CD14-positive monocyte (primary cell): Measurements from ENCODE around the gene LRRC73. TPM values are rescaled to one million over a fixed set of nuclear protein-coding genes. Genes with fewer than 3 reads are reported as not detected.

ENCODE experiments used
- DNase-seq, 3 donors: peaks; one replicate each; pipeline ENCODE4 v3.0.0-alpha.2; 2011 to 2022
- H2AFZ ChIP-seq: 2 replicates; pipeline ENCODE4 v1.6.0; 2012; ENCODE audit warnings: mild to moderate bottlenecking, low read depth, low read length, inconsistent platforms; ENCODE audit not compliant: insufficient read depth, poor library complexity, severe bottlenecking
- H3K27ac ChIP-seq, 2 donors: 1 replicate in 1 of 2; 2 replicates in 1 of 2; pipeline ENCODE4 v1.5.1; 2012 to 2013; ENCODE audit warnings: low read length in 2 of 2, control low read depth in 1 of 2, inconsistent platforms in 1 of 2, low read depth in 1 of 2, mild to moderate bottlenecking in 1 of 2
- H3K27me3 ChIP-seq, 2 donors: one replicate each; pipeline versions ENCODE4 v1.6.0 to v1.6.1; 2011 to 2013; ENCODE audit warnings: low read length in 2 of 2; ENCODE audit not compliant: control insufficient read depth in 2 of 2, insufficient read depth in 2 of 2
- H3K36me3 ChIP-seq, 2 donors: replicated peaks in 1 of 2; 1 replicate in 1 of 2; 2 replicates in 1 of 2; pipeline versions ENCODE4 v1.5.1 to v1.6.1; 2012 to 2013; ENCODE audit warnings: low read length in 2 of 2, control low read depth in 1 of 2, inconsistent platforms in 1 of 2, mild to moderate bottlenecking in 1 of 2; ENCODE audit not compliant: insufficient read depth in 2 of 2, control insufficient read depth in 1 of 2
- H3K4me1 ChIP-seq, 2 donors: 1 replicate in 1 of 2; 2 replicates in 1 of 2; pipeline versions ENCODE4 v1.5.1 to v1.6.1; 2012 to 2013; ENCODE audit warnings: low read length in 2 of 2, control low read depth in 1 of 2, inconsistent platforms in 1 of 2, mild to moderate bottlenecking in 1 of 2, moderate library complexity in 1 of 2; ENCODE audit not compliant: insufficient read depth in 2 of 2, control insufficient read depth in 1 of 2
- H3K4me2 ChIP-seq: replicated peaks from 2 replicates; pipeline ENCODE3; 2012; ENCODE audit warnings: low read length, moderate library complexity, mild to moderate bottlenecking; ENCODE audit not compliant: poor library complexity, severe bottlenecking; ENCODE audit errors: extremely low read depth
- H3K4me3 ChIP-seq, 3 experiments: fragments of 200-600 bp in 1 of 3; sonication (generic) in 1 of 3; replicated peaks in 1 of 3; 1 replicate in 2 of 3; 2 replicates in 1 of 3; pipeline ENCODE4 v1.5.1; 2011 to 2013; ENCODE audit warnings: low read length in 3 of 3, mild to moderate bottlenecking in 3 of 3, control low read depth in 2 of 3, low read depth in 2 of 3, inconsistent platforms in 1 of 3, moderate library complexity in 1 of 3
- H3K79me2 ChIP-seq: 2 replicates; pipeline ENCODE4 v1.6.0; 2012; ENCODE audit warnings: mild to moderate bottlenecking, control low read depth, inconsistent platforms, low read length, moderate library complexity; ENCODE audit not compliant: insufficient read depth
- H3K9ac ChIP-seq: 2 replicates; pipeline ENCODE4 v1.6.0; 2017; ENCODE audit warnings: low read length, mild to moderate bottlenecking; ENCODE audit not compliant: insufficient read depth, poor library complexity, severe bottlenecking
- H3K9me3 ChIP-seq, 2 donors: replicated peaks in 1 of 2; 1 replicate in 1 of 2; 2 replicates in 1 of 2; pipeline versions ENCODE4 v1.5.1 to v1.6.1; 2012 to 2013; ENCODE audit warnings: low read length in 2 of 2, control low read depth in 1 of 2; ENCODE audit not compliant: control insufficient read depth in 1 of 2, insufficient read depth in 1 of 2
- H4K20me1 ChIP-seq: 2 replicates; pipeline ENCODE4 v1.6.0; 2012; ENCODE audit warnings: mild to moderate bottlenecking, low read length, control low read depth, moderate library complexity; ENCODE audit not compliant: insufficient read depth
- H3K27ac Mint-ChIP-seq, 7 donors: one replicate each; pipeline ENCODE4 v1.8.0; 2020; ENCODE audit warnings: mild to moderate bottlenecking in 7 of 7, mixed read lengths in 7 of 7, moderate library complexity in 6 of 7, inconsistent platforms in 2 of 7
- H3K27me3 Mint-ChIP-seq, 3 donors: one replicate each; pipeline ENCODE4 v1.8.0; 2021 to 2022; ENCODE audit warnings: low read depth in 3 of 3, mild to moderate bottlenecking in 3 of 3, mixed read lengths in 3 of 3, moderate library complexity in 3 of 3, inconsistent platforms in 1 of 3
- H3K36me3 Mint-ChIP-seq, 2 donors: one replicate each; pipeline ENCODE4 v1.8.0; 2020; ENCODE audit warnings: mixed read lengths in 2 of 2, inconsistent platforms in 1 of 2, mild to moderate bottlenecking in 1 of 2
- H3K4me1 Mint-ChIP-seq: one replicate; pipeline ENCODE4 v1.8.0; 2020; ENCODE audit warnings: mild to moderate bottlenecking, mixed read lengths
- H3K4me3 Mint-ChIP-seq, 2 donors: one replicate each; pipeline ENCODE4 v1.8.0; 2020; ENCODE audit warnings: mild to moderate bottlenecking in 2 of 2, mixed read lengths in 2 of 2, moderate library complexity in 1 of 2
- H3K9me3 Mint-ChIP-seq, 7 donors: one replicate each; pipeline ENCODE4 v1.8.0; 2020 to 2022; ENCODE audit warnings: mixed read lengths in 7 of 7, mild to moderate bottlenecking in 6 of 7, moderate library complexity in 6 of 7, inconsistent platforms in 2 of 7
- WGBS: methylation state at CpG from one replicate; pipeline ENCODE4 v1.1.5; 2013; ENCODE audit warnings: missing lambda C conversion rate; ENCODE audit not compliant: insufficient coverage; 5-methylcytosine and 5-hydroxymethylcytosine counted together
- intact Hi-C, 2 donors: fragments of 100-400 bp; cut with micrococcal nuclease; formaldehyde crosslinking; loops; one replicate each; pipeline versions ENCODE4 v1.15.0 to v1.15.1; 2023
- polyA plus RNA-seq, 3 donors: library from polyadenylated mRNA; depleted of rRNA in 1 of 3; unstranded in 2 of 3; stranded (reverse) in 1 of 3; fragments of 300-500 nt in 2 of 3; fragments of >200 nt in 1 of 3; fragmentation: Illumina TruSeq in 2 of 3; gene quantifications; 1 replicate in 2 of 3; 2 replicates in 1 of 3; pipeline ENCODE4 v1.2.3, GENCODE V29; 2012 to 2021
- TF ChIP-seq, protein P1 (sequence below): fragments of 200-600 bp; IDR thresholded peaks from one replicate; pipeline ENCODE4 v1.8.0; 2022; ENCODE audit warnings: antibody characterized with exemption, mild to moderate bottlenecking

Gene LRRC73
- polyA plus RNA-seq, 3 donors: not detected

DNA sequence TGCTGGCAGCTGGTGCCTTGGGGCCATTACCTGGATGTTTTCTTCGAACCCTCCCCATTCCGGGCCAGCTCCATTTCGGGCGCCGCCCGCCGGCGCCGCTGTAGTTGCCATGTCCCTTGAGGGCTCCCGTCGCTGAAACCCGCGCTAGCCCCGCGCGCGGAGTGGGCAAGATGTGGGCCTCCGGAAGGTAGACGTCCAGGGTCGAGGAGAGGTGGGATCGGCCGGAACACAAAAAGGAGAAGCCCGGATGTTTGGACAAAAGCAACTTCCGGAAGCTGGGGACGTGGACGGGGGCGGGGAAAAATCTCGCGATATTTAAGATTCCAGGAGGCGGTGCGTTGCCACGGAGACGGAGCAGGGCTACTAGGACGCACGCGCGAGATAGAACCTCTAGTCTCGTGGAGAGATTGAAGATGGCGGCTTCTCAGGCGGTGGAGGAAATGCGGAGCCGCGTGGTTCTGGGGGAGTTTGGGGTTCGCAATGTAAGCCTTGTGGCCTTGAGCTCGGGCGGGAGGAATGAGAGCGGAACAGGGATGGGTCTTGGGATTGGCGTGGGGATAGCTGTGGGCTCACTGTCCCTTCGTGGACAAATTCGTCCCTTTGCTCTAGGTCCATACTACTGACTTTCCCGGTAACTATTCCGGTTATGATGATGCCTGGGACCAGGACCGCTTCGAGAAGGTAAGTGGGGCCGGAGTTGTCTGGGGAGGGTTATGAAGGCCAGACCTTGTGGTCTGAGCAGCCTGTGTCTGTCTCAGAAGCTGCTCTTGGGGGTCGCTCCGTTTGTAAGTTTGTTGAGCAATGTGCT lies 6.8 kb upstream of the LRRC73 start, which contains the start of the genes POLR1C and YIPF3:
TSS of gene POLR1C (plus strand) at position 393 of the 808 bp plus-strand sequence. CDS start at position 414, 21 bp downstream.
TSS of gene YIPF3 (minus strand) at position 230 of the 808 bp plus-strand sequence. CDS start at position 111, 119 bp downstream.
- no peaks in the 10 kb centered on the region for H3K27me3 ChIP-seq
- peak within 1 kb of the TSS; percentile 99 for H3K4me2 ChIP-seq
- DNase-seq: peak; percentile 98 to 100 (median 98)
- H2AFZ ChIP-seq: peak within 1 kb of the TSS; percentile 99
- H3K36me3 ChIP-seq: peaks cover 58 to 71% of the 10 kb centered on the region in 2 donors
- Mint-ChIP-seq H3K4me1 (peaks cover 31% of the 10 kb centered on the region), H3K27me3 (no peaks in the 10 kb centered on the region), H3K27ac (peak within 1 kb of the TSS in 1 of 7 donors; percentile 55), H3K4me3 (no peak within 1 kb of the TSS), H3K9me3 (no peaks in the 10 kb centered on the region), H3K36me3 (peaks cover 40 to 53% of the 10 kb centered on the region in 2 donors)
- WGBS: under 1% methylated on average over 55 of the region's 57 CpGs
- peaks cover 36% of the 10 kb centered on the region for H4K20me1 ChIP-seq
- H3K4me1 ChIP-seq: peaks cover 23 to 36% of the 10 kb centered on the region in 2 donors
- H3K4me3 ChIP-seq: peak within 1 kb of the TSS; percentile 61 to 100 (median 78)
- H3K9ac ChIP-seq: peak within 1 kb of the TSS; percentile 92
- peaks cover 54% of the 10 kb centered on the region for H3K79me2 ChIP-seq
- intact Hi-C loops: loop anchor here (5.0 to 10.0 kb wide), 4 partner anchors 152 to 502 kb away; partner anchors contain the start of genes SRF (in 2 of the 2), KLHDC3 (in 1 of the 2), MEA1 (in 1 of the 2) and ZNF318 (in 1 of the 2)
- TF ChIP-seq, protein P1, sequence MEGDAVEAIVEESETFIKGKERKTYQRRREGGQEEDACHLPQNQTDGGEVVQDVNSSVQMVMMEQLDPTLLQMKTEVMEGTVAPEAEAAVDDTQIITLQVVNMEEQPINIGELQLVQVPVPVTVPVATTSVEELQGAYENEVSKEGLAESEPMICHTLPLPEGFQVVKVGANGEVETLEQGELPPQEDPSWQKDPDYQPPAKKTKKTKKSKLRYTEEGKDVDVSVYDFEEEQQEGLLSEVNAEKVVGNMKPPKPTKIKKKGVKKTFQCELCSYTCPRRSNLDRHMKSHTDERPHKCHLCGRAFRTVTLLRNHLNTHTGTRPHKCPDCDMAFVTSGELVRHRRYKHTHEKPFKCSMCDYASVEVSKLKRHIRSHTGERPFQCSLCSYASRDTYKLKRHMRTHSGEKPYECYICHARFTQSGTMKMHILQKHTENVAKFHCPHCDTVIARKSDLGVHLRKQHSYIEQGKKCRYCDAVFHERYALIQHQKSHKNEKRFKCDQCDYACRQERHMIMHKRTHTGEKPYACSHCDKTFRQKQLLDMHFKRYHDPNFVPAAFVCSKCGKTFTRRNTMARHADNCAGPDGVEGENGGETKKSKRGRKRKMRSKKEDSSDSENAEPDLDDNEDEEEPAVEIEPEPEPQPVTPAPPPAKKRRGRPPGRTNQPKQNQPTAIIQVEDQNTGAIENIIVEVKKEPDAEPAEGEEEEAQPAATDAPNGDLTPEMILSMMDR: no peak
- H3K9me3 ChIP-seq: no peaks in the 10 kb centered on the region
- H3K27ac ChIP-seq: peak within 1 kb of the TSS; percentile 35 to 93

DNA sequence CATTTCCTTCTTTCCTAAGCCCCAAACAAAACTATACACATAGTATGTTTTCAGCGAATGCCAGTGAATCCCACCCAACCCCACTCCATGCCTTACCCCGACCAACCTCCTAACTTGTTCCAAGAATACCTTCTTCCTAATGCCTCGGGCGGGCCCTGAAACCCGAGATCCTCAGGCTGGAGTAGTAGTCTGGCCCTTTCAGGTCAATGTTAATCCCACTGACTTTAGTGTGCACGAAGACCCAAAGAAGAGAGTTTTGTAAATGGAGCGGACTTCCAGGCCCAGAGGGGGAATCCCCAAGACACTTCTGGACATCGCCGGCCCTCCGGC lies 6.2 kb upstream of the LRRC73 start:
- peaks cover 54% of the 10 kb centered on the region for H3K79me2 ChIP-seq
- H2AFZ ChIP-seq: peak overlapping the region; percentile 99
- TF ChIP-seq, protein P1: no peak
- H3K9ac ChIP-seq: peak overlapping the region; percentile 92
- WGBS: 0% methylated on average over 6 of the region's 10 CpGs
- intact Hi-C loops: loop anchor here (5.0 to 10.0 kb wide), 4 partner anchors 152 to 502 kb away; partner anchors contain the start of genes SRF (in 2 of the 2), KLHDC3 (in 1 of the 2), MEA1 (in 1 of the 2) and ZNF318 (in 1 of the 2)
- Mint-ChIP-seq H3K4me1 (peaks cover 36% of the 10 kb centered on the region), H3K36me3 (peaks cover 45 to 53% of the 10 kb centered on the region in 2 donors), H3K27ac (no peak overlapping the region), H3K4me3 (no peak overlapping the region), H3K27me3 (no peaks in the 10 kb centered on the region), H3K9me3 (no peaks in the 10 kb centered on the region)
- no peaks in the 10 kb centered on the region for H3K9me3 ChIP-seq
- H3K36me3 ChIP-seq: peaks cover 58 to 71% of the 10 kb centered on the region in 2 donors
- DNase-seq: no peak
- no peaks in the 10 kb centered on the region for H3K27me3 ChIP-seq
- peak overlapping the region; percentile 35 to 93 for H3K27ac ChIP-seq
- peak overlapping the region; percentile 61 to 100 (median 78) for H3K4me3 ChIP-seq
- H4K20me1 ChIP-seq: peaks cover 41% of the 10 kb centered on the region
- H3K4me1 ChIP-seq: peaks cover 23 to 37% of the 10 kb centered on the region in 2 donors
- peak overlapping the region; percentile 99 for H3K4me2 ChIP-seq
